Tibial nerve (tissue), 4 donors: ENCODE data around the gene CALY.
"Not testable (repeated sequence)": the region's sequence is repeated elsewhere in the genome, so short reads cannot be mapped to it uniquely, and the experiment has no call there.

Experiments
- CTCF ChIP-seq, 5 experiments: fragments of 200-600 bp in 3 of 5; fragments of 450-650 bp in 2 of 5; sonication (generic) in 3 of 5; IDR thresholded peaks; one replicate each; pipeline ENCODE4 v1.5.1; 2016 to 2019; ENCODE audit warnings: antibody characterized with exemption in 5 of 5, mild to moderate bottlenecking in 3 of 5, moderate library complexity in 2 of 5
- EP300 ChIP-seq, 2 donors: sonication (generic); formaldehyde crosslinking; IDR thresholded peaks; one replicate each; pipeline ENCODE4 v1.6.1; 2017; ENCODE audit warnings: antibody characterized with exemption in 2 of 2, mild to moderate bottlenecking in 1 of 2
- POLR2A ChIP-seq, 2 donors: fragments of 450-650 bp; IDR thresholded peaks; one replicate each; pipeline ENCODE4 v1.6.1; 2017; ENCODE audit warnings: antibody characterized with exemption in 2 of 2, mild to moderate bottlenecking in 2 of 2, moderate library complexity in 2 of 2

- TF ChIP-seq EP300, CTCF, POLR2A (IDR thresholded peaks at IDR 0.05): not testable (repeated sequence)
Measured at GRCh38 chr10:133376183-133376582, 39.5 kb upstream of the CALY start.
